GM08714 (cell line): Measurements from ENCODE around the gene B4GALT5.

ENCODE experiments used
- H3K4me3 ChIP-seq: fragments of 200-500 bp; sonication (Bioruptor generic); 2 replicates; pipeline ENCODE4 v1.5.1; 2014; ENCODE audit warnings: mild to moderate bottlenecking, low read length, inconsistent platforms
- ZNF274 ChIP-seq: IDR thresholded peaks from 2 replicates; pipeline ENCODE4 v1.6.1; 2012; ENCODE audit warnings: mild to moderate bottlenecking, low read depth, low read length

The B4GALT5 gene

GRCh38 chr20:49669601-49670189 is 44.0 kb downstream of the B4GALT5 start:
- H3K4me3 ChIP-seq, result peak overlapping the region; percentile 56
- TF ChIP-seq ZNF274, result no peak

- H3K4me3 ChIP-seq, result peak overlapping the region; percentile 56; the same call in 1 of the 2 replicates
Measured at GRCh38 chr20:49668878-49669195, 44.8 kb downstream of the B4GALT5 start.

GRCh38 chr20:49668181-49668877 is 45.3 kb downstream of the B4GALT5 start:
- H3K4me3 ChIP-seq, result peak overlapping the region; percentile 56; the same call in 1 of the 2 replicates
- no peak for TF ChIP-seq ZNF274

- H3K4me3 ChIP-seq, result no peak overlapping the region
- no peak for TF ChIP-seq ZNF274
Measured at GRCh38 chr20:49666911-49667310, 46.8 kb downstream of the B4GALT5 start.

GRCh38 chr20:49665796-49666195 is 47.9 kb downstream of the B4GALT5 start:
- TF ChIP-seq ZNF274, result no peak
- H3K4me3 ChIP-seq, result no peak overlapping the region

GRCh38 chr20:49664612-49665313 is 48.9 kb downstream of the B4GALT5 start:
- no peak for TF ChIP-seq ZNF274
- no peak overlapping the region for H3K4me3 ChIP-seq

GRCh38 chr20:49663112-49663511 is 50.6 kb downstream of the B4GALT5 start:
- no peak overlapping the region for H3K4me3 ChIP-seq
- no peak for TF ChIP-seq ZNF274

GRCh38 chr20:49661560-49662329 is 51.9 kb downstream of the B4GALT5 start:
- H3K4me3 ChIP-seq, result no peak overlapping the region
- no peak for TF ChIP-seq ZNF274

GRCh38 chr20:49660912-49661311 is 52.8 kb downstream of the B4GALT5 start:
- no peak overlapping the region for H3K4me3 ChIP-seq
- TF ChIP-seq ZNF274, result no peak

- H3K4me3 ChIP-seq, result no peak overlapping the region
- no peak for TF ChIP-seq ZNF274
Measured at GRCh38 chr20:49659056-49659455, 54.6 kb downstream of the B4GALT5 start.

- no peak overlapping the region for H3K4me3 ChIP-seq
- no peak for TF ChIP-seq ZNF274
Measured at GRCh38 chr20:49658508-49658907, 55.2 kb downstream of the B4GALT5 start.

- TF ChIP-seq ZNF274, result no peak
- H3K4me3 ChIP-seq, result no peak overlapping the region
Measured at GRCh38 chr20:49657118-49657901, 56.4 kb downstream of the B4GALT5 start.

- no peak for TF ChIP-seq ZNF274
- H3K4me3 ChIP-seq, result no peak overlapping the region
Measured at GRCh38 chr20:49656304-49656703, 57.4 kb downstream of the B4GALT5 start.

- no peak overlapping the region for H3K4me3 ChIP-seq
- no peak for TF ChIP-seq ZNF274
Measured at GRCh38 chr20:49653925-49654434, 59.7 kb downstream of the B4GALT5 start.
